ENCODE data around the gene CPOX. TPM values are rescaled to one million over a fixed set of nuclear protein-coding genes. Genes with fewer than 3 reads are reported as not detected.

Gene CPOX
- total and polyA plus RNA-seq, 4 donors: 9.8 to 22.2 (median 13.2) TPM

GRCh38 chr3:98551754-98552153, 41.7 kb downstream of the CPOX start:
- Histone ChIP-seq H3K27me3 (ENCODE audit: control insufficient read depth in 3 of 3, insufficient read depth in 3 of 3, low read length in 2 of 3) (no peaks in the 10 kb centered on the region), H3K4me1 (ENCODE audit: control insufficient read depth in 5 of 5, insufficient read depth in 5 of 5, low read length in 5 of 5) (no peaks in the 10 kb centered on the region), H3K36me3 (ENCODE audit: control insufficient read depth in 4 of 4, insufficient read depth in 4 of 4, low read length in 4 of 4) (no peaks in the 10 kb centered on the region), H3K27ac (ENCODE audit: low read depth in 1 of 2, low read length in 1 of 2) (no peak overlapping the region), H3K4me3 (no peak overlapping the region), H3K9me3 (ENCODE audit: control insufficient read depth in 4 of 4, insufficient read depth in 3 of 4, low read length in 3 of 4) (no peaks in the 10 kb centered on the region), H3K9ac (ENCODE audit: insufficient read depth in 1 of 2, low read length in 2 of 2) (no peak overlapping the region)
- DNase-seq: no peak
- 65 to 75% methylated on average over 3 of the region's 3 CpGs for WGBS, 2 donors
- TF ChIP-seq CTCF (IDR thresholded peaks at IDR 0.05; ENCODE audit: control extremely low read depth, extremely low read depth): no peak
- ATAC-seq (ENCODE audit: insufficient read depth, low FRiP score): no peak

GRCh38 chr3:98551236-98551635, 42.2 kb downstream of the CPOX start:
- Histone ChIP-seq H3K27ac (ENCODE audit: low read depth in 1 of 2, low read length in 1 of 2) (no peak overlapping the region), H3K36me3 (ENCODE audit: control insufficient read depth in 4 of 4, insufficient read depth in 4 of 4, low read length in 4 of 4) (no peaks in the 10 kb centered on the region), H3K9me3 (ENCODE audit: control insufficient read depth in 4 of 4, insufficient read depth in 3 of 4, low read length in 3 of 4) (no peaks in the 10 kb centered on the region), H3K9ac (ENCODE audit: insufficient read depth in 1 of 2, low read length in 2 of 2) (no peak overlapping the region), H3K4me3 (no peak overlapping the region), H3K27me3 (ENCODE audit: control insufficient read depth in 3 of 3, insufficient read depth in 3 of 3, low read length in 2 of 3) (no peaks in the 10 kb centered on the region), H3K4me1 (ENCODE audit: control insufficient read depth in 5 of 5, insufficient read depth in 5 of 5, low read length in 5 of 5) (no peaks in the 10 kb centered on the region)
- TF ChIP-seq CTCF (IDR thresholded peaks at IDR 0.05; ENCODE audit: control extremely low read depth, extremely low read depth): no peak
- 83 to 85% methylated on average over 2 of the region's 2 CpGs for WGBS, 2 donors
- ATAC-seq (ENCODE audit: insufficient read depth, low FRiP score): no peak
- DNase-seq: no peak

- H3K9ac ChIP-seq (ENCODE audit: insufficient read depth in 1 of 2, low read length in 2 of 2): no peak overlapping the region
- H3K4me3 ChIP-seq: no peak overlapping the region
- no peaks in the 10 kb centered on the region for H3K27me3 ChIP-seq (ENCODE audit: control insufficient read depth in 3 of 3, insufficient read depth in 3 of 3, low read length in 2 of 3)
- no peaks in the 10 kb centered on the region for H3K4me1 ChIP-seq (ENCODE audit: control insufficient read depth in 5 of 5, insufficient read depth in 5 of 5, low read length in 5 of 5)
- H3K9me3 ChIP-seq (ENCODE audit: control insufficient read depth in 4 of 4, insufficient read depth in 3 of 4, low read length in 3 of 4): no peaks in the 10 kb centered on the region
- no peak for ATAC-seq (ENCODE audit: insufficient read depth, low FRiP score)
- no peak for DNase-seq
- no peak for TF ChIP-seq CTCF (IDR thresholded peaks at IDR 0.05; ENCODE audit: control extremely low read depth, extremely low read depth)
- 68 to 87% methylated on average over 3 of the region's 3 CpGs for WGBS, 2 donors
- no peaks in the 10 kb centered on the region for H3K36me3 ChIP-seq (ENCODE audit: control insufficient read depth in 4 of 4, insufficient read depth in 4 of 4, low read length in 4 of 4)
- H3K27ac ChIP-seq (ENCODE audit: low read depth in 1 of 2, low read length in 1 of 2): no peak overlapping the region
Measured at GRCh38 chr3:98550833-98551232, 42.6 kb downstream of the CPOX start.

- Histone ChIP-seq H3K9ac (ENCODE audit: insufficient read depth in 1 of 2, low read length in 2 of 2) (no peak overlapping the region), H3K27ac (ENCODE audit: low read depth in 1 of 2, low read length in 1 of 2) (no peak overlapping the region), H3K36me3 (ENCODE audit: control insufficient read depth in 4 of 4, insufficient read depth in 4 of 4, low read length in 4 of 4) (no peaks in the 10 kb centered on the region), H3K4me3 (no peak overlapping the region), H3K4me1 (ENCODE audit: control insufficient read depth in 5 of 5, insufficient read depth in 5 of 5, low read length in 5 of 5) (no peaks in the 10 kb centered on the region), H3K9me3 (ENCODE audit: control insufficient read depth in 4 of 4, insufficient read depth in 3 of 4, low read length in 3 of 4) (no peaks in the 10 kb centered on the region), H3K27me3 (ENCODE audit: control insufficient read depth in 3 of 3, insufficient read depth in 3 of 3, low read length in 2 of 3) (no peaks in the 10 kb centered on the region)
- ATAC-seq (ENCODE audit: insufficient read depth, low FRiP score): no peak
- 67 to 93% methylated on average over 5 of the region's 5 CpGs for WGBS, 2 donors
- TF ChIP-seq CTCF (IDR thresholded peaks at IDR 0.05; ENCODE audit: control extremely low read depth, extremely low read depth): no peak
- DNase-seq: no peak
Measured at GRCh38 chr3:98548544-98548943, 44.9 kb downstream of the CPOX start.

All from lung (tissue), 12 donors.